ENCODE results near the gene ZNF544. TPM values are rescaled to one million over a fixed set of nuclear protein-coding genes. Genes with fewer than 3 reads are reported as not detected.

ZNF544 gene
- total and polyA plus RNA-seq, 4 donors, result 11.2 to 26.2 (median 15.9) TPM

DNA sequence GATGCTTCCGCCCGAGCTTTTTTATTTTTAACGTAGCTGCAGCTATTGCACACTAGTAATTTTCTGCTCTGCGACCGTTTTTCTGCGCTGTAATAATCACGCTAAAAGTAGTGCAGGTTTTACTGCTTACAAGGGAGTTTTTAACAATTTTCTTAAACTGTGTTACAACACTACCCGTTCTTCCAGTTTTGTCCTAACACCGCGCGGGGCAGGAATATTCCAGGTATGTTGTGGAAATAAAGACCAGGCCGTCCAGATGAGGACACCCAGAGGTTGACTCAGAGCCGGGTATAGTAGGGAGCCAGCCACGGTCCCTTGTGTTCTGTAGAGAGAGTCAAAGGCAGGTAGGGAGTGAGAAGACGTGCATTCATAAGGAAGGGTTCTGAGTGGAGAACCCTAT, 24.1 kb upstream of the ZNF544 start:
- WGBS, 2 donors, result 21 to 32% methylated on average over 15 of the region's 15 CpGs
- H3K27me3 ChIP-seq (ENCODE audit: control insufficient read depth in 1 of 2, insufficient read depth in 2 of 2, low read length in 1 of 2), result no peaks in the 10 kb centered on the region
- no peak overlapping the region for H3K27ac ChIP-seq (ENCODE audit: low read depth in 1 of 2, low read length in 2 of 2)
- peaks cover 31 to 42% of the 10 kb centered on the region in 2 donors for H3K36me3 ChIP-seq (ENCODE audit: control insufficient read depth in 1 of 2, insufficient read depth in 2 of 2, low read length in 1 of 2)
- H3K9me3 ChIP-seq (ENCODE audit: control insufficient read depth, low read length), result peaks cover 73% of the 10 kb centered on the region
- intact Hi-C loops (cut with DNase I), result loop anchor here in 1 of 2 donors (10.0 kb wide), 1 partner anchor 50 kb away; no protein-coding TSS in a partner anchor
- no peaks in the 10 kb centered on the region for H3K4me1 ChIP-seq (ENCODE audit: control insufficient read depth in 1 of 2, insufficient read depth in 2 of 2, low read length in 2 of 2)
- ATAC-seq (ENCODE audit: low FRiP score) (no peak), DNase-seq (no peak)
- H3K4me3 ChIP-seq (ENCODE audit: low read length in 2 of 2), result no peak overlapping the region

DNA sequence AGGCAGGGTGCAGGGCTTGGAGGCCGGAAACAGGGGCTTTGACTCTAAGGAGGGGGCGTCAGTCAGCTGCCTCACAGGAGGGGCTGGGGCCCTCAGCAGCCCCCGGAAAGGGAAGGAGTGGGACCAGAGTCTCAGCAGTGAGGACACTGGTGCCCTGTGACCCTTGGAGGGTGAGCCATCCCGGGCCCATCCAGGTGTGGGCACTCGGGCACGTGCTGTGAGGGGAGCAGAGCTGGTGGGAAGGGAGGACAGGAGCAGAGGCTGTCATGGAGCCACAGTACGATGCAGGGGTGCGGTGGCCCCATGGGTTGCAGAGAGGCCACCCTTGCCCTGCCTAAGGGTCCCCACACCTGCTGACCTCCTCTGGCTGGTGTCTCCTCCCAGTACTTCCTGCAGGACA, 19.1 kb upstream of the ZNF544 start:
- Histone ChIP-seq H3K27ac (ENCODE audit: low read depth in 1 of 2, low read length in 2 of 2) (no peak overlapping the region), H3K36me3 (ENCODE audit: control insufficient read depth in 1 of 2, insufficient read depth in 2 of 2, low read length in 1 of 2) (peaks cover 44 to 60% of the 10 kb centered on the region in 2 donors), H3K9me3 (ENCODE audit: control insufficient read depth, low read length) (peaks cover 75% of the 10 kb centered on the region), H3K4me1 (ENCODE audit: control insufficient read depth in 1 of 2, insufficient read depth in 2 of 2, low read length in 2 of 2) (no peaks in the 10 kb centered on the region), H3K4me3 (ENCODE audit: low read length in 2 of 2) (no peak overlapping the region), H3K27me3 (ENCODE audit: control insufficient read depth in 1 of 2, insufficient read depth in 2 of 2, low read length in 1 of 2) (no peaks in the 10 kb centered on the region)
- DNase-seq (no peak), ATAC-seq (ENCODE audit: low FRiP score) (no peak)
- intact Hi-C loops (cut with DNase I), result loop anchor here in 1 of 2 donors (10.0 kb wide), 1 partner anchor 45 kb away; no protein-coding TSS in a partner anchor
- 97 to 99% methylated on average over 8 of the region's 8 CpGs for WGBS, 2 donors

DNA sequence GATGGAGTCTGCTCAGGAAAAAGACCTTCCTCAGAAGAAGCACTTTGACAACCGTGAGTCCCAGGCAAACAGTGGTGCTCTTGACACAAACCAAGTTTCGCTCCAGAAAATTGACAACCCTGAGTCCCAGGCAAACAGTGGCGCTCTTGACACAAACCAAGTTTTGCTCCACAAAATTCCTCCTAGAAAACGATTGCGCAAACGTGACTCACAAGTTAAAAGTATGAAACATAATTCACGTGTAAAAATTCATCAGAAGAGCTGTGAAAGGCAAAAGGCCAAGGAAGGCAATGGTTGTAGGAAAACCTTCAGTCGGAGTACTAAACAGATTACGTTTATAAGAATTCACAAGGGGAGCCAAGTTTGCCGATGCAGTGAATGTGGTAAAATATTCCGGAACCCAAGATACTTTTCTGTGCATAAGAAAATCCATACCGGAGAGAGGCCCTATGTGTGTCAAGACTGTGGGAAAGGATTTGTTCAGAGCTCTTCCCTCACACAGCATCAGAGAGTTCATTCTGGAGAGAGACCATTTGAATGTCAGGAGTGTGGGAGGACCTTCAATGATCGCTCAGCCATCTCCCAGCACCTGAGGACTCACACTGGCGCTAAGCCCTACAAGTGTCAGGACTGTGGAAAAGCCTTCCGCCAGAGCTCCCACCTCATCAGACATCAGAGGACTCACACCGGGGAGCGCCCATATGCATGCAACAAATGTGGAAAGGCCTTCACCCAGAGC, 16.2 kb upstream of the ZNF544 start:
- H3K4me3 ChIP-seq (ENCODE audit: low read length in 2 of 2), result no peak overlapping the region
- peaks cover 65% of the 10 kb centered on the region for H3K9me3 ChIP-seq (ENCODE audit: control insufficient read depth, low read length)
- no peak for ATAC-seq (ENCODE audit: low FRiP score)
- WGBS, 2 donors, result 97 to 98% methylated on average over 17 of the region's 17 CpGs
- DNase-seq, result no peak
- intact Hi-C loops (cut with DNase I), result no loop called here
- H3K36me3 ChIP-seq (ENCODE audit: control insufficient read depth in 1 of 2, insufficient read depth in 2 of 2, low read length in 1 of 2), result peaks cover 31 to 48% of the 10 kb centered on the region in 2 donors
- no peak overlapping the region for H3K27ac ChIP-seq (ENCODE audit: low read depth in 1 of 2, low read length in 2 of 2)
- no peaks in the 10 kb centered on the region for H3K27me3 ChIP-seq (ENCODE audit: control insufficient read depth in 1 of 2, insufficient read depth in 2 of 2, low read length in 1 of 2)
- H3K4me1 ChIP-seq (ENCODE audit: control insufficient read depth in 1 of 2, insufficient read depth in 2 of 2, low read length in 2 of 2), result no peaks in the 10 kb centered on the region

DNA sequence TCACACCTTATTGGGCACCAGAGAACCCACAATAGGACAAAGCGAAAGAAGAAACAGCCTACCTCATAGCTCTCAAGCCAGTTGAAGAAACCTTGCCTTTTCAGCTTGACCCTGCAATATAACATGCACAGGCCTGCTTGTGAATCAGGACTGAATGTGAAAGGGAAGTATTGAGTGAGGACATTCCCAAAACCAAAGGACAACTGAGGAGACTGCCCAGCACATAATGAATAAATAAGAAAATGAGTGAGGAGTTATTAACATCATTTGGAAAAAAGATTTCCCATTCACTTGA, 15.7 kb upstream of the ZNF544 start:
- Histone ChIP-seq H3K4me3 (ENCODE audit: low read length in 2 of 2) (no peak overlapping the region), H3K36me3 (ENCODE audit: control insufficient read depth in 1 of 2, insufficient read depth in 2 of 2, low read length in 1 of 2) (peaks cover 30 to 43% of the 10 kb centered on the region in 2 donors), H3K4me1 (ENCODE audit: control insufficient read depth in 1 of 2, insufficient read depth in 2 of 2, low read length in 2 of 2) (no peaks in the 10 kb centered on the region), H3K9me3 (ENCODE audit: control insufficient read depth, low read length) (peaks cover 61% of the 10 kb centered on the region), H3K27me3 (ENCODE audit: control insufficient read depth in 1 of 2, insufficient read depth in 2 of 2, low read length in 1 of 2) (no peaks in the 10 kb centered on the region), H3K27ac (ENCODE audit: low read depth in 1 of 2, low read length in 2 of 2) (no peak overlapping the region)
- ATAC-seq (ENCODE audit: low FRiP score), result no peak
- WGBS, 2 donors, result 100% methylated on average over 1 of the region's 1 CpG
- intact Hi-C loops (cut with DNase I), result no loop called here
- DNase-seq, result no peak

DNA sequence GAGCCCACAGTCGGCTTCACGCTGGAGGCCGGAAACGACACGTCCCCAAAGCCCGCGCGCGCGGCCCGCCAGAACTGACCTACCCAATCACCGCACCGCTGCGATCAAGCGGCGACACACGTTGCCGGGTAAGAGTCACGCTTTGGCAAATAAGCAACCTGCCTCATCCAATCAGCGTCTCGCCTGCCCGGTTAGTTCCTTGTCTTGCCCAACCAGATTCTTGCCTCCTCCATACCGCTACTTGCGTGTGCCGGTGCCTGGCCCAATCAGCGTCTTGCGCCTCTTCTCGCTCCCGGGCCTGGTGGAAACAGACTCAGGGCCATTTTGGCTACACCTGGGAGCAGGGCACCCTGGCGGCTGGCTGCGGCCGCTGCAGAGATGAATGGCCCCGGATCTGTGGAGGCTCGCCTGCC, 11.6 kb upstream of the ZNF544 start:
- intact Hi-C loops (cut with DNase I), result no loop called here
- Histone ChIP-seq H3K4me3 (ENCODE audit: low read length in 2 of 2) (no peak overlapping the region), H3K27ac (ENCODE audit: low read depth in 1 of 2, low read length in 2 of 2) (no peak overlapping the region), H3K9me3 (ENCODE audit: control insufficient read depth, low read length) (peaks cover 29% of the 10 kb centered on the region), H3K36me3 (ENCODE audit: control insufficient read depth in 1 of 2, insufficient read depth in 2 of 2, low read length in 1 of 2) (peaks cover 5 to 8% of the 10 kb centered on the region in 2 donors), H3K4me1 (ENCODE audit: control insufficient read depth in 1 of 2, insufficient read depth in 2 of 2, low read length in 2 of 2) (no peaks in the 10 kb centered on the region), H3K27me3 (ENCODE audit: control insufficient read depth in 1 of 2, insufficient read depth in 2 of 2, low read length in 1 of 2) (no peaks in the 10 kb centered on the region)
- 33 to 43% methylated on average over 24 to 34 of the region's 34 CpGs for WGBS, 2 donors
- ATAC-seq (ENCODE audit: low FRiP score) (no peak), DNase-seq (no peak)

DNA sequence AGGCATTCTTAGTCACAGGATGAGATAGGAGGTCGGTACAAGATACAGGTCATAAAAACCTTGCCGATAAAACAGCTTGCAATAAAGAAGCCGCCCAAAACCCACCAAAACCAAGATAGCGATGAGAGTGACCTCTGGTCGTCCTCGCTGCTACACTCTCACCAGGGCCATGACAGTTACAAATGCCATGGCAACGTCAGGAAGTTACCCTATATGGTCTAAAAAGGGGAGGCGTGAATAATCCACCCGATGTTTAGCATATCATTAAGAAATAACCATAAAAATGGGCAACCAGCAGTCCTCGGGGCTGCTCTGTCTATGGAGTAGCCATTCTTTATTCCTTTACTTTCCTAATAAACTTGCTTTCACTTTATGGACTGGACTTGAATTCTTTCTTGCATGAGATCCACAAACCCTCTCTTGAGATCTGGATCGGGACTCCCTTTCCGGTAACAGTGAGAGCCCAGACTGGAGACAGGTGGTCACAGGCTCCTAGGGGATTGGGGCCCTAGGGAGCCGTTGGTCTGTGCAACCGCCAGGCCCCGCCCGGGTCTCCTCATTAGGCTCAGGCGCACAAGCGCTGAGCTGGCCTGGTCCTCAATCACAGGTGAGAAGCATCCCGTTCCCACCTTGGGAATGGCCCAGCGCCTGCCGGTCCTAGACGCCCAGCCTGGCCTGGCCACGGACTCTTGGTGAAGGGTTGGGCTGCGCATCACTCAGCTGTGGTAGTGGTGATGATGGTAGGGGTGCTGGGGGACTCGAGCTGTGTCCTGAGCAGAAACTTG, 10.9 kb upstream of the ZNF544 start:
- Histone ChIP-seq H3K4me3 (ENCODE audit: low read length in 2 of 2) (no peak overlapping the region), H3K9me3 (ENCODE audit: control insufficient read depth, low read length) (peaks cover 23% of the 10 kb centered on the region), H3K27ac (ENCODE audit: low read depth in 1 of 2, low read length in 2 of 2) (no peak overlapping the region), H3K36me3 (ENCODE audit: control insufficient read depth in 1 of 2, insufficient read depth in 2 of 2, low read length in 1 of 2) (peaks cover 0 to 2% of the 10 kb centered on the region in 2 donors), H3K27me3 (ENCODE audit: control insufficient read depth in 1 of 2, insufficient read depth in 2 of 2, low read length in 1 of 2) (no peaks in the 10 kb centered on the region), H3K4me1 (ENCODE audit: control insufficient read depth in 1 of 2, insufficient read depth in 2 of 2, low read length in 2 of 2) (no peaks in the 10 kb centered on the region)
- no peak for DNase-seq
- WGBS, 2 donors, result 94 to 96% methylated on average over 25 of the region's 25 CpGs
- no peak for ATAC-seq (ENCODE audit: low FRiP score)
- intact Hi-C loops (cut with DNase I), result no loop called here

DNA sequence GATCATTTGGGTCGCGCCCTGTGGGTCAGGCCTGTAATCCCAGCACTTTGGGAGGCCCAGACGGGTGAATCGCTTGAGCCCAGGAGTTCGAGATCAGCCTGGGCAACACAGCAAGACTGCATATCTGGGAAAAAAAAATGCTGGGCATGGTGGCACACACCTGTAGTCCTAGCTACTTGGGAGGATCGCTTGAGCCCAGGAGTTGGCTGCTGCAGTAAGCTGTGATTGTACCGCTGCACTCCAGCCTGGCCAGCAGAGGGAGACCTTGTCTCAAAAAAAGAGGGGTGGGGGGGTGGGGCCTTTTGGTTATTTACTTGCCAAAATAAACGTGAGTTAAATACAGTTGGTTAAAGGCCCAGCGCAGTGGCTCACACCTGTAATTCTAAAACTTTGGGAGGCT, 9.8 kb upstream of the ZNF544 start:
- Histone ChIP-seq H3K27me3 (ENCODE audit: control insufficient read depth in 1 of 2, insufficient read depth in 2 of 2, low read length in 1 of 2) (no peaks in the 10 kb centered on the region), H3K4me1 (ENCODE audit: control insufficient read depth in 1 of 2, insufficient read depth in 2 of 2, low read length in 2 of 2) (no peaks in the 10 kb centered on the region), H3K4me3 (ENCODE audit: low read length in 2 of 2) (no peak overlapping the region), H3K36me3 (ENCODE audit: control insufficient read depth in 1 of 2, insufficient read depth in 2 of 2, low read length in 1 of 2) (no peaks in the 10 kb centered on the region), H3K27ac (ENCODE audit: low read depth in 1 of 2, low read length in 2 of 2) (no peak overlapping the region), H3K9me3 (ENCODE audit: control insufficient read depth, low read length) (peaks cover 17% of the 10 kb centered on the region)
- whole genome bisulfite sequencing, 2 donors, result 48 to 53% methylated on average over 9 of the region's 9 CpGs
- no peak for ATAC-seq (ENCODE audit: low FRiP score)
- no peak for DNase-seq
- intact Hi-C loops (cut with DNase I), result no loop called here

DNA sequence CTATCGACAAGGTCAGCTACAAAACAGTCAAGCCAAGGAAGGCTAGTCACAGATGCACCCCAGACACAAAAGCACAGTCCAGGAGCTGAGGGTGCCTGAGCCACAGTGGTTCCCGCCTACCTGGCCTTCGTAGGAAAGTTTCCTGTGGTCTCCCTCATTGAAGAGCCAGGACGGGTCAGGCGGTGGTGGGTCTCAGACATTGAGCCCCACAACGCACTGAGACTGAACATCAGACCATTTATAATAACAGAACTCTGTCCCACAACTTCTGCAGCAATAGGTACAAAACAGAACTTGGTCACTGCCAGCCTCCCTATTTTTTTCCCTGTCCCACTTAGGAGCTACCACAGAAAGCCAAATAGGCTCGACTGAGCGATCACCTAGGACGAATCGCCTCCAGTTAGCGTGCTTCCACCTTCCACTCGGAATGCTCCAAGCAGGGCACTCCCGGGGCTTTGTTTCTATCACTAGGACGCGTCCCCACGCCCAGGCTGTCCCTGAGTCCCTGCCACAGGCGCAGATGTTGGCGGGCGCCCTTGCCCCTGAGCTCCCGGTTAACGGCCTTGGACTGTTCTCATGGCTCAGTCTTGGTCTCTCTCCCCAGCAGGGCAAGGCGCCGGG, 640 bp upstream of the ZNF544 start:
- Histone ChIP-seq H3K27me3 (ENCODE audit: control insufficient read depth in 1 of 2, insufficient read depth in 2 of 2, low read length in 1 of 2) (no peaks in the 10 kb centered on the region), H3K27ac (ENCODE audit: low read depth in 1 of 2, low read length in 2 of 2) (peak overlapping the region in 1 of 2 donors; percentile 53), H3K4me3 (ENCODE audit: low read length in 2 of 2) (peak overlapping the region; percentile 51 to 83), H3K9me3 (ENCODE audit: control insufficient read depth, low read length) (peaks cover 8% of the 10 kb centered on the region), H3K36me3 (ENCODE audit: control insufficient read depth in 1 of 2, insufficient read depth in 2 of 2, low read length in 1 of 2) (peaks cover 0 to 5% of the 10 kb centered on the region in 2 donors), H3K4me1 (ENCODE audit: control insufficient read depth in 1 of 2, insufficient read depth in 2 of 2, low read length in 2 of 2) (no peaks in the 10 kb centered on the region)
- DNase-seq (no peak), ATAC-seq (ENCODE audit: low FRiP score) (no peak)
- intact Hi-C loops (cut with DNase I), result no loop called here
- WGBS, 2 donors, result 4% methylated on average over 23 of the region's 23 CpGs
